Endothelial cell of umbilical vein (primary cell): ENCODE results near the gene GAK. TPM values are rescaled to one million over a fixed set of nuclear protein-coding genes. Genes with fewer than 3 reads are reported as not detected.

Experiments used
- BruUV-seq: library from RNA; stranded (reverse); fragments of 400-500 nt; replicated peaks from 2 replicates; lab custom pipeline; 2021; lab: Mats Ljungman, UMichigan
- CTCF ChIA-PET: fragments of 300-600, 350-600 bp; sonication (Branson Sonifier 250); formaldehyde crosslinking; loops from one replicate; lab custom pipeline; 2021; ENCODE audit warnings: antibody characterized with exemption, inconsistent platforms; lab: Charles Lee
- POLR2A ChIA-PET: fragments of 300-600, 350-600 bp; sonication (Branson Sonifier 250); formaldehyde crosslinking; loops from one replicate; lab custom pipeline; 2021; ENCODE audit warnings: antibody characterized with exemption, inconsistent platforms; lab: Charles Lee
- DNase-seq: peaks from one replicate; pipeline ENCODE4 v3.0.0-alpha.2; 2011; ENCODE audit warnings: low read depth, low spot score
- FAIRE-seq: peaks from 2 replicates; lab custom pipeline; 2011; peaks lifted over from hg19 to GRCh38; lab: Jason Lieb, UNC
- H2AFZ ChIP-seq: 2 replicates; pipeline ENCODE4 v1.6.0; 2012; ENCODE audit warnings: low read depth, low read length, control low read depth, inconsistent platforms
- H3K27ac ChIP-seq: 2 replicates; pipeline ENCODE4 v1.5.1; 2011; ENCODE audit warnings: low read depth, mild to moderate bottlenecking, control low read depth, low read length, moderate library complexity; ENCODE audit not compliant: insufficient read depth
- H3K27me3 ChIP-seq, 2 experiments: 2 replicates each; pipeline versions ENCODE4 v1.6.0 to v1.6.1; 2011; ENCODE audit warnings: low read length in 2 of 2, mixed read lengths in 1 of 2; ENCODE audit not compliant: control insufficient read depth in 2 of 2, insufficient read depth in 2 of 2
- H3K36me3 ChIP-seq, 2 experiments: 2 replicates in 1 of 2; 3 replicates in 1 of 2; pipeline ENCODE4 v1.5.1; 2011; ENCODE audit warnings: low read length in 2 of 2, mild to moderate bottlenecking in 1 of 2, moderate library complexity in 1 of 2; ENCODE audit not compliant: control insufficient read depth in 2 of 2, insufficient read depth in 2 of 2; ENCODE audit errors: extremely low read depth in 1 of 2
- H3K4me1 ChIP-seq: 3 replicates; pipeline ENCODE4 v1.5.1; 2011; ENCODE audit warnings: mild to moderate bottlenecking, low read length; ENCODE audit not compliant: control insufficient read depth, insufficient read depth; ENCODE audit errors: extremely low read depth
- H3K4me2 ChIP-seq: 2 replicates; pipeline ENCODE4 v1.6.1; 2011; ENCODE audit warnings: low read length, control low read depth, mixed read lengths; ENCODE audit not compliant: insufficient read depth
- H3K4me3 ChIP-seq, 3 experiments: fragments of 200-600 bp in 1 of 3; sonication (generic), shearing (Covaris generic) in 1 of 3; replicated peaks in 1 of 3; 2 replicates each; pipeline ENCODE4 v1.5.1; 2011 to 2016; ENCODE audit warnings: control low read depth in 3 of 3, low read length in 3 of 3, mild to moderate bottlenecking in 2 of 3, inconsistent platforms in 1 of 3, low read depth in 1 of 3, moderate library complexity in 1 of 3; ENCODE audit not compliant: insufficient read depth in 1 of 3
- H3K79me2 ChIP-seq: 2 replicates; pipeline ENCODE4 v1.6.0; 2012; ENCODE audit warnings: low read length, inconsistent platforms; ENCODE audit not compliant: control insufficient read depth, insufficient read depth
- H3K9ac ChIP-seq: replicated peaks from 2 replicates; pipeline ENCODE3; 2011; ENCODE audit warnings: low read length, control low read depth; ENCODE audit not compliant: insufficient read depth; ENCODE audit errors: extremely low read depth
- H3K9me1 ChIP-seq: replicated peaks from 3 replicates; pipeline ENCODE4 v1.6.0; 2011; ENCODE audit warnings: mild to moderate bottlenecking, low read length; ENCODE audit not compliant: control insufficient read depth, insufficient read depth; ENCODE audit errors: extremely low read depth
- H3K9me3 ChIP-seq: replicated peaks from 2 replicates; pipeline ENCODE4 v1.5.1; 2012; ENCODE audit warnings: low read length, inconsistent platforms; ENCODE audit not compliant: control insufficient read depth, insufficient read depth
- H4K20me1 ChIP-seq: replicated peaks from 2 replicates; pipeline ENCODE3; 2011; ENCODE audit warnings: mild to moderate bottlenecking, low read length; ENCODE audit not compliant: control insufficient read depth, insufficient read depth; ENCODE audit errors: extremely low read depth
- CTCF ChIP-seq, 2 donors: IDR thresholded peaks; 1 replicate in 1 of 2; 2 replicates in 1 of 2; pipeline ENCODE4 v1.5.1; 2011; ENCODE audit warnings: low read length in 2 of 2, mild to moderate bottlenecking in 2 of 2, moderate library complexity in 2 of 2, control low read depth in 1 of 2, inconsistent platforms in 1 of 2, low read depth in 1 of 2; ENCODE audit not compliant: insufficient read depth in 1 of 2; ENCODE audit errors: extremely low read depth in 1 of 2
- EZH2 ChIP-seq: IDR thresholded peaks from 2 replicates; pipeline ENCODE4 v1.6.1; 2012; ENCODE audit warnings: borderline replicate concordance, low read depth, mild to moderate bottlenecking, moderate library complexity, low read length, inconsistent platforms; ENCODE audit not compliant: severe bottlenecking
- FOS ChIP-seq: IDR thresholded peaks from 2 replicates; pipeline ENCODE4 v1.6.1; 2011; ENCODE audit warnings: mild to moderate bottlenecking, low read length, moderate library complexity, borderline replicate concordance; ENCODE audit not compliant: insufficient read depth
- GATA2 ChIP-seq: IDR thresholded peaks from 2 replicates; pipeline ENCODE4 v1.7.0; 2011; ENCODE audit warnings: low read depth, mild to moderate bottlenecking, moderate library complexity, mixed read lengths, low read length; ENCODE audit not compliant: insufficient read length, insufficient read depth
- JUN ChIP-seq: IDR thresholded peaks from 2 replicates; pipeline ENCODE4 v1.6.1; 2011; ENCODE audit warnings: borderline replicate concordance, low read depth; ENCODE audit not compliant: insufficient read length, insufficient read depth
- MAX ChIP-seq: IDR thresholded peaks from 2 replicates; pipeline ENCODE4 v1.6.1; 2011; ENCODE audit not compliant: insufficient read depth, insufficient read length
- MYC ChIP-seq: IDR thresholded peaks from one replicate; pipeline ENCODE4 v1.6.1; 2011; ENCODE audit warnings: mild to moderate bottlenecking, low read depth, low read length
- POLR2A ChIP-seq: IDR thresholded peaks from 2 replicates; pipeline ENCODE4 v1.6.1; 2012; ENCODE audit warnings: low read depth, mild to moderate bottlenecking, control low read depth, low read length
- POLR2AphosphoS5 ChIP-seq: IDR thresholded peaks from 2 replicates; pipeline ENCODE4 v1.6.1; 2012; ENCODE audit warnings: low read depth, mild to moderate bottlenecking, control low read depth, low read length, moderate library complexity; ENCODE audit not compliant: insufficient read depth
- dilution Hi-C: fragments of 300-500 bp; cut with MboI; formaldehyde crosslinking; loops from one replicate; pipeline ENCODE4 v1.15.0; 2019; ENCODE audit warnings: low sequenced_read_pairs; ENCODE audit not compliant: extremely low pct_ligation_motif_present
- intact Hi-C: fragments of 100-400 bp; cut with micrococcal nuclease; formaldehyde crosslinking; loops from one replicate; pipeline ENCODE4 v1.10.0; 2022
- polyA plus RNA-seq, 4 experiments: library from polyadenylated mRNA; depleted of rRNA in 3 of 4; stranded (reverse) in 3 of 4; unstranded in 1 of 4; fragments of >200 nt; gene quantifications; 2 replicates each; pipeline versions ENCODE4 v1.2.1 to v1.2.3, GENCODE V29; 2011 to 2012; ENCODE audit warnings: missing spikeins in 1 of 4
- total RNA-seq: library from RNA; stranded (reverse); gene quantifications from 2 replicates; pipeline ENCODE4 v1.2.3, GENCODE V29; 2021

The GAK gene
- total and polyA plus RNA-seq, 2 donors (not counting 3 experiments of a cell fraction or from before 2014, with no cell fraction given): 49.6 to 109 TPM

GRCh38 chr4:956531-957230 lies 24.6 kb upstream of the GAK start:
- Histone ChIP-seq H3K27me3 (no peaks in the 10 kb centered on the region), H3K9ac (no peak overlapping the region), H4K20me1 (no peaks in the 10 kb centered on the region), H3K4me3 (no peak overlapping the region), H3K27ac (no peak overlapping the region), H3K4me1 (no peaks in the 10 kb centered on the region), H3K9me1 (no peaks in the 10 kb centered on the region), H3K4me2 (no peak overlapping the region), H3K9me3 (no peaks in the 10 kb centered on the region), H2AFZ (no peak overlapping the region), H3K79me2 (no peaks in the 10 kb centered on the region), H3K36me3 (peaks cover 0 to 9% of the 10 kb centered on the region in 2 experiments)
- ChIA-PET CTCF (no interaction called here), POLR2A (no interaction called here)
- BruUV-seq: no TSS peak
- TF ChIP-seq FOS (no peak), MAX (no peak), GATA2 (no peak), CTCF (IDR thresholded peaks at IDR 0.05; ENCODE audit: extremely low read depth in 1 of 2, insufficient read depth in 1 of 2, low read depth in 1 of 2, low read length in 2 of 2) (no peak), JUN (no peak), EZH2 (no peak), MYC (no peak), POLR2A (no peak), POLR2AphosphoS5 (no peak)
- intact Hi-C loops (no loop called here), dilution Hi-C loops (no loop called here)
- FAIRE-seq (no peak), DNase-seq (no peak)
